Caco-2 (cell line): Measurements from ENCODE around the gene GAD1. TPM values are rescaled to one million over a fixed set of nuclear protein-coding genes. Genes with fewer than 3 reads are reported as not detected.

Experiments
- BruUV-seq: library from RNA; stranded (reverse); fragments of 400-500 nt; replicated peaks from 2 replicates; lab custom pipeline; 2021; lab: Mats Ljungman, UMichigan
- CTCF ChIA-PET: fragments of 300-600 bp; sonication (Branson Sonifier 250); formaldehyde crosslinking; loops from one replicate; lab custom pipeline; 2022; ENCODE audit warnings: antibody characterized with exemption; lab: Charles Lee
- POLR2A ChIA-PET: fragments of 300-600 bp; sonication (Branson Sonifier 250); formaldehyde crosslinking; loops from one replicate; lab custom pipeline; 2022; ENCODE audit warnings: antibody characterized with exemption; lab: Charles Lee
- DNase-seq, 2 experiments: peaks; one replicate each; pipeline versions ENCODE4 v3.0.0 to v3.0.0-alpha.2; 2020 to 2022
- H3K27me3 ChIP-seq: replicated peaks from 2 replicates; pipeline ENCODE4 v1.6.0; 2011; ENCODE audit warnings: low read length; ENCODE audit not compliant: control insufficient read depth, insufficient read depth
- H3K36me3 ChIP-seq: 2 replicates; pipeline ENCODE4 v1.5.1; 2011; ENCODE audit warnings: low read length; ENCODE audit not compliant: control insufficient read depth, insufficient read depth
- H3K4me1 ChIP-seq: fragments of 250-450 bp; sonication (Bioruptor Pico); 2 replicates; pipeline ENCODE4 v1.5.1; 2020; ENCODE audit warnings: mild to moderate bottlenecking
- H3K4me3 ChIP-seq: 2 replicates; pipeline ENCODE4 v1.5.1; 2011; ENCODE audit warnings: low read depth, mild to moderate bottlenecking, control low read depth, low read length
- H3K9me3 ChIP-seq: fragments of 250-450 bp; sonication (Bioruptor Pico); 2 replicates; pipeline ENCODE4 v1.5.1; 2020; ENCODE audit warnings: mild to moderate bottlenecking, moderate library complexity
- H3K27ac Mint-ChIP-seq: one replicate; pipeline ENCODE4 v1.8.0; 2022; ENCODE audit warnings: mixed read lengths; ENCODE audit not compliant: unreplicated experiment
- H3K27me3 Mint-ChIP-seq: one replicate; pipeline ENCODE4 v1.8.0; 2022; ENCODE audit warnings: mixed read lengths; ENCODE audit not compliant: insufficient read depth, unreplicated experiment
- H3K36me3 Mint-ChIP-seq: one replicate; pipeline ENCODE4 v1.8.0; 2022; ENCODE audit warnings: mild to moderate bottlenecking, mixed read lengths; ENCODE audit not compliant: insufficient read depth, unreplicated experiment
- H3K4me1 Mint-ChIP-seq: one replicate; pipeline ENCODE4 v1.8.0; 2022; ENCODE audit warnings: low read depth, mixed read lengths; ENCODE audit not compliant: unreplicated experiment
- H3K4me3 Mint-ChIP-seq: one replicate; pipeline ENCODE4 v1.8.0; 2022; ENCODE audit warnings: mild to moderate bottlenecking, moderate library complexity, mixed read lengths; ENCODE audit not compliant: unreplicated experiment
- H3K9me3 Mint-ChIP-seq: one replicate; pipeline ENCODE4 v1.8.0; 2022; ENCODE audit warnings: mixed read lengths; ENCODE audit not compliant: unreplicated experiment
- intact Hi-C: fragments of 100-400 bp; cut with micrococcal nuclease; formaldehyde crosslinking; loops from one replicate; pipeline ENCODE4 v1.10.0; 2022; ENCODE audit not compliant: unreplicated experiment
- total RNA-seq: library from RNA; stranded (reverse); gene quantifications from 2 replicates; pipeline ENCODE4 v1.2.3, GENCODE V29; 2022
- TF ChIP-seq, protein P1 (sequence below), 2 experiments: fragments of 200-600 bp in 1 of 2; IDR thresholded peaks; 1 replicate in 1 of 2; 2 replicates in 1 of 2; pipeline versions ENCODE4 v1.5.1 to v1.8.0; 2011 to 2022; ENCODE audit warnings: antibody characterized with exemption in 1 of 2, control low read depth in 1 of 2, inconsistent platforms in 1 of 2, low read depth in 1 of 2, low read length in 1 of 2, mild to moderate bottlenecking in 1 of 2, moderate library complexity in 1 of 2; ENCODE audit not compliant: insufficient read depth in 1 of 2, severe bottlenecking in 1 of 2, unreplicated experiment in 1 of 2

GAD1 gene
- total RNA-seq, 1 experiment from 2014 or later = 14.7 TPM

DNA sequence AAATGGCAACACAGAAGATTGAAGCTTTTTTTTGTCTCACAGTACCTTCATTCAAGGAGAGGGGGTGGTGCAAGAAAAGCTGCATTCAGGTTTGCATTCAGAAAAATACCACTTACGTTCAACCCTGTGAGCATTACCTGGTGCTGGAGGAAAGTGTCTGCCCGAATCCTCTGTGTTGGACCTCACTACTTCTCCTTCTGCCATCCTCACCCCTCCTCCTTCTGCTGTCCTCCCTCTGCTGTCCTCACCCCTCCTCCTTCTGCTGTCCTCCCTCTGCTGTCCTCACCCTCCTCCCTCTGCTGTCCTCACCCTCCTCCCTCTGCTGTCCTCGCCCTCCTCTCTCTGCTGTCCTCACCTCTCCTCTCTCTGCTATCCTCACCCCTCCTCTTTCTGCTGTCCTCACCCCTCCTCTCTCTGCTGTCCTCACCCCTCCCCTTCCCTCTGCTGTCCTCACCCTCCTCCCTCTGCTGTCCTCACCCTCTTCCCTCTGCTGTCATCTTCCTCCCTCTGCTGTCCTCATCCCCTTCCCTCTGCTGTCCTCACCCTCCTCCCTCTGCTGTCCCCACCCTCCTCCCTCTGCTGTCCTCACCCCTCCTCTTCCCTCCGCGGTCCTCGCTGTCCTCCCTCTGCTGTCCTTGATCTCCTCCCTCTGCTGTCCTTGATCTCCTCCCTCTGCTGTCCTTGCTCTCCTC is 11.3 kb downstream of the GAD1 start:
- H3K4me1 ChIP-seq = no peaks in the 10 kb centered on the region
- Mint-ChIP-seq H3K36me3 (peaks cover 18% of the 10 kb centered on the region), H3K4me3 (no peak overlapping the region), H3K4me1 (no peaks in the 10 kb centered on the region), H3K9me3 (no peaks in the 10 kb centered on the region), H3K27ac (no peak overlapping the region), H3K27me3 (no peaks in the 10 kb centered on the region)
- ChIA-PET CTCF (no interaction called here), POLR2A (no interaction called here)
- H3K27me3 ChIP-seq = no peaks in the 10 kb centered on the region
- H3K9me3 ChIP-seq = no peaks in the 10 kb centered on the region
- H3K4me3 ChIP-seq = no peak overlapping the region
- no peak for DNase-seq
- TF ChIP-seq, protein P1, sequence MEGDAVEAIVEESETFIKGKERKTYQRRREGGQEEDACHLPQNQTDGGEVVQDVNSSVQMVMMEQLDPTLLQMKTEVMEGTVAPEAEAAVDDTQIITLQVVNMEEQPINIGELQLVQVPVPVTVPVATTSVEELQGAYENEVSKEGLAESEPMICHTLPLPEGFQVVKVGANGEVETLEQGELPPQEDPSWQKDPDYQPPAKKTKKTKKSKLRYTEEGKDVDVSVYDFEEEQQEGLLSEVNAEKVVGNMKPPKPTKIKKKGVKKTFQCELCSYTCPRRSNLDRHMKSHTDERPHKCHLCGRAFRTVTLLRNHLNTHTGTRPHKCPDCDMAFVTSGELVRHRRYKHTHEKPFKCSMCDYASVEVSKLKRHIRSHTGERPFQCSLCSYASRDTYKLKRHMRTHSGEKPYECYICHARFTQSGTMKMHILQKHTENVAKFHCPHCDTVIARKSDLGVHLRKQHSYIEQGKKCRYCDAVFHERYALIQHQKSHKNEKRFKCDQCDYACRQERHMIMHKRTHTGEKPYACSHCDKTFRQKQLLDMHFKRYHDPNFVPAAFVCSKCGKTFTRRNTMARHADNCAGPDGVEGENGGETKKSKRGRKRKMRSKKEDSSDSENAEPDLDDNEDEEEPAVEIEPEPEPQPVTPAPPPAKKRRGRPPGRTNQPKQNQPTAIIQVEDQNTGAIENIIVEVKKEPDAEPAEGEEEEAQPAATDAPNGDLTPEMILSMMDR (IDR thresholded peaks at IDR 0.05; ENCODE audit: insufficient read depth in 1 of 2, low read depth in 1 of 2, low read length in 1 of 2, severe bottlenecking in 1 of 2, unreplicated experiment in 1 of 2) = no peak
- H3K36me3 ChIP-seq = no peaks in the 10 kb centered on the region; the same call in 1 of the 2 replicates
- no TSS peak for BruUV-seq
- intact Hi-C loops = no loop called here

DNA sequence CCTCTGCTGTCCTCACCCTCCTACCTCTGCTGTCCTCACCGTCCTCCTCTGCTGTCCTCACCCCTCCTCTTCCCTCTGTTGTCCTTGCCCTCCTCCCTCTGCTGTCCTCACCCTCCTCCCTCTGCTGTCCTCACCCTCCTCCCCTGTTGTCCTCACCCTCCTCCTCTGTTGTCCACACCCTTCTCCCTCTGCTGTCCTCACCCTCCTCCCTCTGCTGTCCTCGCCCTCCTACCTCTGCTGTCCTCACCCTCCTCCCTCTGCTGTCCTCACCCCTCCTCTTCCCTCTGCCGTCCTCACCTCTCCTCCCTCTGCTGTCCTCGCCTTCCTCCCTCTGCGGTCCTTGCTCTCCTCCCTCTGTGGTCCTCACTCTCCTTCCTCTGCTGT is 11.8 kb downstream of the GAD1 start:
- ChIA-PET POLR2A (no interaction called here), CTCF (no interaction called here)
- no TSS peak for BruUV-seq

DNA sequence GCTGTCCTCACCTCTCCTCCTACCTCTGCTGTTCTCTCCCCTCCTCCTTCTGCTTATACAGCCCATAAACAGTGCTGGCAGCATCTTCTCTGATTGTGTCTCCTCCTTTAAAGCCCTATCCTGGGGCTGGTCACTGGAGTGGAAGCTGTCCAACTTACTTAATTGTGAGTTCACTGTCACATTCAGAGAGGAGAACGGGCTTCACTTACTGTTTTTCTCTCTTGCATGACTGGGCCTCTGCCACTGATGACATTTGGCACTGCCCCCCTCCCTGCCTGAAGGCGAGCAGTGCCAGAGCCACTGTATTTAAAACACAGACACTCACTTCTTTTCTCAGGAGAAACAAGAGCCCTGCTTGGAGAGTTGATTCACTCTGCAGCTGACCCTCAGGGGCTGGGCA is 12.3 kb downstream of the GAD1 start:
- Mint-ChIP-seq H3K9me3 (no peaks in the 10 kb centered on the region), H3K27me3 (no peaks in the 10 kb centered on the region), H3K27ac (no peak overlapping the region), H3K36me3 (peaks cover 18% of the 10 kb centered on the region), H3K4me1 (no peaks in the 10 kb centered on the region), H3K4me3 (no peak overlapping the region)
- H3K4me3 ChIP-seq = no peak overlapping the region
- no peaks in the 10 kb centered on the region; the same call in 1 of the 2 replicates for H3K36me3 ChIP-seq
- POLR2A ChIA-PET = no interaction called here
- H3K4me1 ChIP-seq = no peaks in the 10 kb centered on the region
- DNase-seq = no peak
- BruUV-seq = no TSS peak
- TF ChIP-seq, protein P1 (IDR thresholded peaks at IDR 0.05; ENCODE audit: insufficient read depth in 1 of 2, low read depth in 1 of 2, low read length in 1 of 2, severe bottlenecking in 1 of 2, unreplicated experiment in 1 of 2) = no peak
- H3K27me3 ChIP-seq = no peaks in the 10 kb centered on the region
- intact Hi-C loops = no loop called here
- CTCF ChIA-PET = no interaction called here
- H3K9me3 ChIP-seq = no peaks in the 10 kb centered on the region

More for the DNA sequence above, 11.8 kb downstream of the GAD1 start:
- peaks cover 18% of the 10 kb centered on the region for H3K36me3 Mint-ChIP-seq
- no peak for DNase-seq
- no peaks in the 10 kb centered on the region for H3K27me3 Mint-ChIP-seq
- H3K4me1 Mint-ChIP-seq = no peaks in the 10 kb centered on the region
- intact Hi-C loops = no loop called here
- TF ChIP-seq, protein P1 (IDR thresholded peaks at IDR 0.05; ENCODE audit: insufficient read depth in 1 of 2, low read depth in 1 of 2, low read length in 1 of 2, severe bottlenecking in 1 of 2, unreplicated experiment in 1 of 2) = no peak
- no peaks in the 10 kb centered on the region; the same call in 1 of the 2 replicates for H3K36me3 ChIP-seq
- H3K9me3 Mint-ChIP-seq = no peaks in the 10 kb centered on the region
- no peaks in the 10 kb centered on the region for H3K27me3 ChIP-seq
- H3K4me3 ChIP-seq = no peak overlapping the region
- no peak overlapping the region for H3K27ac Mint-ChIP-seq
- no peak overlapping the region for H3K4me3 Mint-ChIP-seq
- no peaks in the 10 kb centered on the region for H3K9me3 ChIP-seq
- H3K4me1 ChIP-seq = no peaks in the 10 kb centered on the region
